Measurements from ENCODE around the gene TMCC3. TPM values are rescaled to one million over a fixed set of nuclear protein-coding genes. Genes with fewer than 3 reads are reported as not detected.

TMCC3 gene
- total RNA-seq, 2 donors from 2014 or later = 2.5 to 4.2 TPM

DNA sequence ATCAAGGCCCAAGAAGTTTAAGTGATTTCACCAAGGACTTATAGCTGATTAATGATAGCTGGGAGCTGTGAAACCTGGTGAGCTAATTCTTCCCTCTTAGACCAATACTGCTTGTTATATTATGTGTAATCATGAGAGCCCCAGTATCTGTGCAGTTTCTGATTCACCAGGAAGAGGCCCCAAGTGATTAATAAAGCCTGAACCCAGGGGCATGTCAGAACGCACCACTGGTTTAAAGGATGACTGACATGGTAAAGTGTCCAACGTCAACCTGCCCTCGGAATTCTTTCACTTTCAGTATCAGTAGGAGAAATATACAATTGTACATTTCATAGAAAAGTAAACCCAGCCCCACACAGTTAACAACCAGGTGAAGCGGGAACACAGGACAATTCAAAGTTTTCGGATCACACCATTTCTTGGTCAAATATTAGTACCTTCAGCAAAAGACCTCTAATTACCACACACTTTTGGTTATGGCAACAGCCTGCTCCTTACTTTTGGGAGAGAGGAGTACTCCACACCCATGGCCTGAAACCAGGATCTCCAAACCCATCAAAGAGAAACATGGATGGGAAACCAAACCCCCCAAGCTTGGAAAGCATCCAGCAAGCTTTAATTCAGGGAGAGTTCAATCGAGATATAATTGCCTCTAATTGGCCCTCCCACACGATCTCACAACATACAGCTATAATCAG is 28.5 kb downstream of the TMCC3 start:
- no peaks in the 10 kb centered on the region for H3K27me3 Mint-ChIP-seq (ENCODE audit: insufficient read depth)
- peak; percentile 13 for DNase-seq
- H3K4me3 Mint-ChIP-seq = no peak overlapping the region
- Histone ChIP-seq H3K36me3 (ENCODE audit: control insufficient read depth, insufficient read depth, low read length) (no peaks in the 10 kb centered on the region), H3K4me1 (ENCODE audit: control insufficient read depth, insufficient read depth, low read length) (peaks cover 5% of the 10 kb centered on the region), H3K9me3 (ENCODE audit: control insufficient read depth, low read length) (peaks cover 17% of the 10 kb centered on the region), H3K9ac (ENCODE audit: extremely low read depth, low read length, poor library complexity, severe bottlenecking) (no peak overlapping the region), H3K4me3 (ENCODE audit: low read length) (no peak overlapping the region), H3K27me3 (ENCODE audit: control insufficient read depth, insufficient read depth, low read length, poor library complexity, severe bottlenecking) (peaks cover 4% of the 10 kb centered on the region), H3K27ac (ENCODE audit: low read depth, low read length) (no peak overlapping the region)
- peaks cover 26% of the 10 kb centered on the region for H3K9me3 Mint-ChIP-seq
- H3K27ac Mint-ChIP-seq = no peak overlapping the region
- 83 to 96% methylated on average over 3 to 7 of the region's 7 CpGs for WGBS, 2 experiments (ENCODE audit: insufficient coverage in 1 of 2, insufficient read length in 1 of 2)
- H3K4me1 Mint-ChIP-seq = peaks cover 23% of the 10 kb centered on the region
- H3K36me3 Mint-ChIP-seq (ENCODE audit: low read depth) = peaks cover 8% of the 10 kb centered on the region
- TF ChIP-seq, protein P1, sequence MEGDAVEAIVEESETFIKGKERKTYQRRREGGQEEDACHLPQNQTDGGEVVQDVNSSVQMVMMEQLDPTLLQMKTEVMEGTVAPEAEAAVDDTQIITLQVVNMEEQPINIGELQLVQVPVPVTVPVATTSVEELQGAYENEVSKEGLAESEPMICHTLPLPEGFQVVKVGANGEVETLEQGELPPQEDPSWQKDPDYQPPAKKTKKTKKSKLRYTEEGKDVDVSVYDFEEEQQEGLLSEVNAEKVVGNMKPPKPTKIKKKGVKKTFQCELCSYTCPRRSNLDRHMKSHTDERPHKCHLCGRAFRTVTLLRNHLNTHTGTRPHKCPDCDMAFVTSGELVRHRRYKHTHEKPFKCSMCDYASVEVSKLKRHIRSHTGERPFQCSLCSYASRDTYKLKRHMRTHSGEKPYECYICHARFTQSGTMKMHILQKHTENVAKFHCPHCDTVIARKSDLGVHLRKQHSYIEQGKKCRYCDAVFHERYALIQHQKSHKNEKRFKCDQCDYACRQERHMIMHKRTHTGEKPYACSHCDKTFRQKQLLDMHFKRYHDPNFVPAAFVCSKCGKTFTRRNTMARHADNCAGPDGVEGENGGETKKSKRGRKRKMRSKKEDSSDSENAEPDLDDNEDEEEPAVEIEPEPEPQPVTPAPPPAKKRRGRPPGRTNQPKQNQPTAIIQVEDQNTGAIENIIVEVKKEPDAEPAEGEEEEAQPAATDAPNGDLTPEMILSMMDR (conservative IDR thresholded peaks at IDR 0.05) = no peak

DNA sequence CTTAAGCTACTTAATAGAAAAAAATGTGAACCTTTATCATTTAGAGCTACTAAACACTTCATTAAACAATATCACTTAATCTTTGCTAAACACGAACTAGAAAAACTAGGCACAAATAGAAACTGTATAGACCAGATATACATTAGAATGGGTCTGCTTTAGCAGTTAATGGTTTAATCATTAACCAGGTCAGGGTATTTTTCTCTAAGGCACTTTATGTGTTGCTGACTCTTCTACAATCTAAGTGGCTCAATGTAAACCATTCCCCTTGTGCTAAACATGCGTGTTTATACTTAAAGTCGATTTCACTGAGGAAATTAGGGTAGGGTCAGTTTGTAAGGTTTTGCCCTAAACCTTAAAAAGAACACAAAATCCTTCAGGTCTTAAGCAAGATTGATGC is 29.7 kb downstream of the TMCC3 start:
- Histone ChIP-seq H3K9me3 (ENCODE audit: control insufficient read depth, low read length) (peaks cover 12% of the 10 kb centered on the region), H3K27me3 (ENCODE audit: control insufficient read depth, insufficient read depth, low read length, poor library complexity, severe bottlenecking) (peaks cover 4% of the 10 kb centered on the region), H3K4me1 (ENCODE audit: control insufficient read depth, insufficient read depth, low read length) (peaks cover 6% of the 10 kb centered on the region), H3K36me3 (ENCODE audit: control insufficient read depth, insufficient read depth, low read length) (no peaks in the 10 kb centered on the region), H3K9ac (ENCODE audit: extremely low read depth, low read length, poor library complexity, severe bottlenecking) (no peak overlapping the region), H3K27ac (ENCODE audit: low read depth, low read length) (no peak overlapping the region), H3K4me3 (ENCODE audit: low read length) (no peak overlapping the region)
- Mint-ChIP-seq H3K4me1 (peaks cover 23% of the 10 kb centered on the region), H3K27ac (no peak overlapping the region), H3K9me3 (peaks cover 16% of the 10 kb centered on the region), H3K27me3 (ENCODE audit: insufficient read depth) (no peaks in the 10 kb centered on the region), H3K36me3 (ENCODE audit: low read depth) (no peaks in the 10 kb centered on the region), H3K4me3 (no peak overlapping the region)
- no peak for DNase-seq
- TF ChIP-seq, protein P1 (conservative IDR thresholded peaks at IDR 0.05) = no peak
- WGBS, 2 experiments (ENCODE audit: insufficient coverage in 1 of 2, insufficient read length in 1 of 2) = 92 to 100% methylated on average over 2 to 3 of the region's 3 CpGs

GRCh38 chr12:94618995-94619695 is 31.2 kb downstream of the TMCC3 start:
- no peaks in the 10 kb centered on the region for H3K36me3 Mint-ChIP-seq (ENCODE audit: low read depth)
- peaks cover 3% of the 10 kb centered on the region for H3K9me3 Mint-ChIP-seq
- Histone ChIP-seq H3K27ac (ENCODE audit: low read depth, low read length) (no peak overlapping the region), H3K4me1 (ENCODE audit: control insufficient read depth, insufficient read depth, low read length) (peaks cover 10% of the 10 kb centered on the region), H3K9me3 (ENCODE audit: control insufficient read depth, low read length) (peaks cover 3% of the 10 kb centered on the region), H3K36me3 (ENCODE audit: control insufficient read depth, insufficient read depth, low read length) (no peaks in the 10 kb centered on the region), H3K4me3 (ENCODE audit: low read length) (no peak overlapping the region), H3K9ac (ENCODE audit: extremely low read depth, low read length, poor library complexity, severe bottlenecking) (no peak overlapping the region), H3K27me3 (ENCODE audit: control insufficient read depth, insufficient read depth, low read length, poor library complexity, severe bottlenecking) (peaks cover 4% of the 10 kb centered on the region)
- WGBS, 2 experiments (ENCODE audit: insufficient coverage in 1 of 2, insufficient read length in 1 of 2) = 95 to 96% methylated on average over 5 to 6 of the region's 6 CpGs
- no peak for DNase-seq
- no peaks in the 10 kb centered on the region for H3K27me3 Mint-ChIP-seq (ENCODE audit: insufficient read depth)
- H3K27ac Mint-ChIP-seq = no peak overlapping the region
- no peak overlapping the region for H3K4me3 Mint-ChIP-seq
- peaks cover 30% of the 10 kb centered on the region for H3K4me1 Mint-ChIP-seq
- TF ChIP-seq, protein P1 (conservative IDR thresholded peaks at IDR 0.05) = no peak

Measured in endodermal cell (in vitro differentiated cells).